Inflammatory macrophage (primary cell): ENCODE data around the gene ZMYM3.

Experiments used
- DNase-seq, 2 donors: peaks; one replicate each; pipeline ENCODE4 v3.0.0-alpha.2; 2020 to 2022

The ZMYM3 gene

GRCh38 chrX:71210816-71211215 is 43.1 kb downstream of the ZMYM3 start:
- DNase-seq = no peak

- no peak for DNase-seq
These were observed 54.5 kb downstream of the ZMYM3 start for GRCh38 chrX:71199252-71200008.

GRCh38 chrX:71198066-71198465 is 55.9 kb downstream of the ZMYM3 start:
- DNase-seq = peak; percentile 69 to 72

- no peak for DNase-seq
These were observed 57.8 kb downstream of the ZMYM3 start for GRCh38 chrX:71195964-71196649.

GRCh38 chrX:71191248-71191647 is 62.7 kb downstream of the ZMYM3 start:
- no peak for DNase-seq
